Mesendoderm (in vitro differentiated cells): Measurements from ENCODE around the gene FTCDNL1. TPM values are rescaled to one million over a fixed set of nuclear protein-coding genes. Genes with fewer than 3 reads are reported as not detected.

ENCODE experiments used
- DNase-seq: peaks from one replicate; pipeline ENCODE4 v3.0.0; 2013
- H2AK5ac ChIP-seq: 2 replicates; pipeline ENCODE4 v1.6.1; 2013; ENCODE audit warnings: low read length, inconsistent platforms
- H2BK120ac ChIP-seq: 2 replicates; pipeline ENCODE4 v1.6.1; 2013; ENCODE audit warnings: low read depth, mild to moderate bottlenecking, low read length, moderate library complexity, mixed read lengths
- H2BK15ac ChIP-seq: replicated peaks from 2 replicates; pipeline ENCODE4 v1.6.1; 2013; ENCODE audit warnings: low read depth, mild to moderate bottlenecking, moderate library complexity
- H2BK5ac ChIP-seq: 2 replicates; pipeline ENCODE4 v1.6.1; 2013; ENCODE audit warnings: low read length, inconsistent platforms
- H3K18ac ChIP-seq: 2 replicates; pipeline ENCODE4 v1.6.1; 2013; ENCODE audit warnings: mild to moderate bottlenecking, low read length, mixed read lengths
- H3K23ac ChIP-seq: one replicate; pipeline ENCODE4 v1.6.1; 2013; ENCODE audit warnings: low read length
- H3K27ac ChIP-seq: 2 replicates; pipeline ENCODE4 v1.5.1; 2013; ENCODE audit warnings: low read depth, mild to moderate bottlenecking, inconsistent platforms, low read length, moderate library complexity
- H3K27me3 ChIP-seq: 2 replicates; pipeline ENCODE4 v1.6.1; 2013; ENCODE audit warnings: low read length, control low read depth, mild to moderate bottlenecking, inconsistent platforms; ENCODE audit not compliant: insufficient read depth, poor library complexity
- H3K36me3 ChIP-seq: 2 replicates; pipeline ENCODE4 v1.6.1; 2013; ENCODE audit warnings: low read length, inconsistent platforms; ENCODE audit not compliant: control insufficient read depth, insufficient read depth
- H3K4ac ChIP-seq: one replicate; pipeline ENCODE4 v1.6.1; 2013; ENCODE audit warnings: low read depth, mild to moderate bottlenecking, low read length, moderate library complexity
- H3K4me1 ChIP-seq: 2 replicates; pipeline ENCODE4 v1.6.1; 2013; ENCODE audit warnings: low read depth, low read length, inconsistent platforms; ENCODE audit not compliant: control insufficient read depth
- H3K4me2 ChIP-seq: 2 replicates; pipeline ENCODE4 v1.6.1; 2013; ENCODE audit warnings: low read length
- H3K4me3 ChIP-seq: 2 replicates; pipeline ENCODE4 v1.5.1; 2013; ENCODE audit warnings: mild to moderate bottlenecking, low read length
- H3K56ac ChIP-seq: one replicate; pipeline ENCODE4 v1.6.1; 2013; ENCODE audit warnings: low read length
- H3K79me1 ChIP-seq: 2 replicates; pipeline ENCODE4 v1.6.1; 2013; ENCODE audit warnings: low read length, inconsistent platforms
- H3K79me2 ChIP-seq: 2 replicates; pipeline ENCODE4 v1.6.1; 2013; ENCODE audit warnings: mild to moderate bottlenecking, low read length; ENCODE audit not compliant: control insufficient read depth, insufficient read depth
- H3K9ac ChIP-seq: 2 replicates; pipeline ENCODE4 v1.6.1; 2013; ENCODE audit warnings: low read length, inconsistent platforms
- H4K5ac ChIP-seq: one replicate; pipeline ENCODE4 v1.6.1; 2013; ENCODE audit warnings: low read length
- H4K8ac ChIP-seq: one replicate; pipeline ENCODE4 v1.6.1; 2013; ENCODE audit warnings: low read depth, mild to moderate bottlenecking, control low read depth, low read length, moderate library complexity
- whole genome bisulfite sequencing: extraction: QIAGEN DNeasy Blood & Tissue Kit; methylation state at CpG from one replicate; pipeline ENCODE4 v1.1.7; 2013; ENCODE audit warnings: low lambda C conversion rate, missing lambda C conversion rate; ENCODE audit not compliant: insufficient coverage; ENCODE audit errors: extremely low coverage; 5-methylcytosine and 5-hydroxymethylcytosine counted together
- small RNA-seq: library from polyadenylated mRNA; stranded (forward); fragments of <200 nt; extraction: miRNeasy Mini kit (QIAGEN cat#:217004); gene quantifications from one replicate; pipeline ENCODE3, GENCODE V24; 2013; ENCODE audit not compliant: insufficient read depth

Gene FTCDNL1

DNA sequence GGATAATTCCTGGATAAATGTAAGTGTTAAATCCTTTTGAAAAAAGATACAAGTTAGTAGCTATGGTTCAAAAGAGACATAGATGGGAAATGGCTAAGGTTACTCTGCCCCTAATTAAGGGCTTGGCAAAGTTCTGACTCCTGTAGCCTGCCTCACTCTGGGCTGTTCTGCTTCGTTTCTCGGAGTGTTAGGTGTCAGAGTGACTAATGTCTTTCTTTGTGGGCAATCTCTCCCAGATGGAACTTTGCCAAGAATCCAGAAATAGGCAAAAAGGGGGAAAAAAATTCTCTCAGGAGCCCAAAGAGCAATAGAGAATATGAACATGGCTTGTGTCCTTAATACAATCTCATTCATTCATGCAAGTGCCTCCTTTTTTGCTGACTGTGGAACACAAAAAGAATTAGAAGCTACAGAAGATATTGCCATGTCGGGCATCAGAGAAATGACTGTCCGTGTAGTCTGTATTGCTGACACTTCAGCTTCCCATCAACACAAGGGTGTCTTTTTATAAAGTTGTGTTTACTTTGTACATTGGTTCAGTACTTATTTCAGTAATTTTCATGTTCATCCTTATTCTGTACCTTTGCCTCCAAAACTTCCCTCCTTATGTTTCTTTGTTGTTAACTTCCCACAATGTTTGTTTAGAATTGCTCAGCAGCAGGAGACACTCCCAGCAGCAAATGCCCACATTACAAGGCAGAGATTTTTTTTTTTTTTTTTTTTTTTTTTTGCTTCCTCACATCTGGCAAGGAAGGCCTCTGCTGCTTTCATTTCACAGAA lies 134.0 kb downstream of the FTCDNL1 start:
- Histone ChIP-seq H3K9ac (no peak overlapping the region), H3K27me3 (no peaks in the 10 kb centered on the region), H3K27ac (no peak overlapping the region), H3K23ac (no peak overlapping the region), H3K4me3 (no peak overlapping the region), H2BK120ac (no peak overlapping the region), H3K18ac (no peak overlapping the region), H3K4ac (no peak overlapping the region), H2BK5ac (no peak overlapping the region), H3K36me3 (no peaks in the 10 kb centered on the region), H3K56ac (no peak overlapping the region), H3K79me2 (no peaks in the 10 kb centered on the region), H3K4me1 (no peaks in the 10 kb centered on the region), H2AK5ac (no peak overlapping the region), H2BK15ac (no peak overlapping the region), H4K8ac (no peak overlapping the region), H3K79me1 (no peaks in the 10 kb centered on the region), H3K4me2 (no peak overlapping the region), H4K5ac (no peak overlapping the region)
- no CpG with 5 or more reads among the region's 4 CpGs for WGBS
- DNase-seq = no peak

DNA sequence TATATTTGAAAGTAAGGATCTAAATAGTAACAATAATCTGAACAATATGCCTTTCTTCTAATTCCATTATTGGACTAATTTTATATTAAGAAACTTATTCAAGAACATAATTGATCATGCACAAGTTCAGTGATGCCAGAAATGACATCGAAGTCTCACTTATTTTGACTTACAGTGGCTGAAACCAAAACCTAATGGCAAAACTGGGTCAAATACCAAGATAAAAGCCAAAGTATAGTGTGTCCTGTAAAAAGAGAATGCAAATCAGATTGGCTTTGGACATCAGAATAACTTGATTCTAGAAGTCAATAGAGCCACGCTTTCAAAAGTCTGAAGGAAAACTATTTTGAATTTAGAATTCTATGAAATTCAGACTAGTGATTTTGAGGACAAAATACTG lies 137.2 kb downstream of the FTCDNL1 start:
- H3K27me3 ChIP-seq = no peaks in the 10 kb centered on the region
- no peak overlapping the region for H2BK15ac ChIP-seq
- H3K4me1 ChIP-seq = no peaks in the 10 kb centered on the region
- H3K79me2 ChIP-seq = no peaks in the 10 kb centered on the region
- no peak overlapping the region for H3K4ac ChIP-seq
- no peaks in the 10 kb centered on the region for H3K79me1 ChIP-seq
- H3K9ac ChIP-seq = no peak overlapping the region
- no peaks in the 10 kb centered on the region for H3K36me3 ChIP-seq
- no peak overlapping the region for H4K5ac ChIP-seq
- no peak overlapping the region for H3K4me2 ChIP-seq
- no peak overlapping the region for H4K8ac ChIP-seq
- H3K4me3 ChIP-seq = no peak overlapping the region
- no peak overlapping the region for H2AK5ac ChIP-seq
- H2BK120ac ChIP-seq = no peak overlapping the region
- H3K56ac ChIP-seq = no peak overlapping the region
- H3K23ac ChIP-seq = no peak overlapping the region
- H2BK5ac ChIP-seq = no peak overlapping the region
- WGBS = no CpG with 5 or more reads among the region's 2 CpGs
- no peak for DNase-seq
- H3K18ac ChIP-seq = no peak overlapping the region
- no peak overlapping the region for H3K27ac ChIP-seq

DNA sequence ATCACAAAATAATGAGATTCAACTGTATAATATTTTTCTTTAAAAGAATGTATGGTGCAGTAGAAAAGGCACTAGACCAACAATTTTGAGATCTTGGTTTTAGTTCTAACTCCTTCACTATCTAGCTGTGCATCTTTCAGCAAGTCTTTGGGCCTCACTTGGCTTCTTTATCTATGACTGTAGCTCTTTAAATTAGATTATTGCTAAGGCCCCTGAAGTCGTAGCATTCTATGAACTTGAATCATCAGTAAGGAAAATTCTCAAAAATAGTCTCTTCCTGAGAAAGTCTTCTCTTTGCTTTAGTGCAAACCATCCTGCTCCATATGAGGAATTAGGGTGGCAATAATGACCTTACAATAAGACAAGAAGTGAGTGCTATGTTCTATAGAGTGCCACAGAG lies 140.4 kb downstream of the FTCDNL1 start:
- Histone ChIP-seq H3K56ac (no peak overlapping the region), H2BK120ac (no peak overlapping the region), H2BK15ac (no peak overlapping the region), H3K79me2 (no peaks in the 10 kb centered on the region), H3K18ac (no peak overlapping the region), H3K23ac (no peak overlapping the region), H3K27me3 (no peaks in the 10 kb centered on the region), H3K4ac (no peak overlapping the region), H3K4me3 (no peak overlapping the region), H3K4me2 (no peak overlapping the region), H2BK5ac (no peak overlapping the region), H3K36me3 (no peaks in the 10 kb centered on the region), H3K27ac (no peak overlapping the region), H3K4me1 (no peaks in the 10 kb centered on the region), H4K8ac (no peak overlapping the region), H2AK5ac (no peak overlapping the region), H3K9ac (no peak overlapping the region), H4K5ac (no peak overlapping the region), H3K79me1 (no peaks in the 10 kb centered on the region)
- no CpG with 5 or more reads among the region's 1 CpG for WGBS
- no peak for DNase-seq

Small RNA genes within 50 kb of the gene (small RNA-seq; reads per million reads assigned to genes)
- gene AC108032.1 = not detected
- not detected for gene RN7SL717P
